Measurements from ENCODE around the gene MBD6. TPM values are rescaled to one million over a fixed set of nuclear protein-coding genes. Genes with fewer than 3 reads are reported as not detected.

Gene MBD6
- polyA plus RNA-seq, 3 donors = 2.4 to 47.7 (median 2.6) TPM

GRCh38 chr12:57481671-57482070 is 41.0 kb upstream of the MBD6 start:
- H3K27me3 ChIP-seq (ENCODE audit: control insufficient read depth in 2 of 2, insufficient read depth in 2 of 2, low read length in 2 of 2) = no peaks in the 10 kb centered on the region
- no peaks in the 10 kb centered on the region for H3K36me3 ChIP-seq (replicated peaks in 1 of 2; ENCODE audit: control insufficient read depth in 1 of 2, insufficient read depth in 2 of 2, low read length in 2 of 2)
- no peak for TF ChIP-seq CTCF (IDR thresholded peaks at IDR 0.05)
- no peak overlapping the region for H3K4me3 Mint-ChIP-seq
- H3K4me1 ChIP-seq (ENCODE audit: control insufficient read depth in 1 of 2, insufficient read depth in 2 of 2, low read length in 2 of 2) = peaks cover 29 to 41% of the 10 kb centered on the region in 2 donors
- WGBS (ENCODE audit: insufficient coverage) = no CpG with 5 or more reads among the region's 1 CpG
- DNase-seq = no peak
- peak overlapping the region in 2 of 7 donors; percentile 4 to 48 for H3K27ac Mint-ChIP-seq
- peaks cover 9 to 19% of the 10 kb centered on the region in 2 donors for H3K36me3 Mint-ChIP-seq
- H3K9ac ChIP-seq (ENCODE audit: insufficient read depth, low read length, poor library complexity, severe bottlenecking) = no peak overlapping the region
- H3K27ac ChIP-seq (ENCODE audit: low read depth in 1 of 2, low read length in 2 of 2) = no peak overlapping the region
- intact Hi-C loops (cut with micrococcal nuclease) = no loop called here
- H3K79me2 ChIP-seq (ENCODE audit: insufficient read depth, low read length) = peaks cover 38% of the 10 kb centered on the region
- H3K4me1 Mint-ChIP-seq = peaks cover 42% of the 10 kb centered on the region
- H2AFZ ChIP-seq (ENCODE audit: insufficient read depth, low read depth, low read length, poor library complexity, severe bottlenecking) = no peak overlapping the region
- H4K20me1 ChIP-seq (ENCODE audit: insufficient read depth, low read length) = no peaks in the 10 kb centered on the region
- H3K4me3 ChIP-seq (replicated peaks in 1 of 3; ENCODE audit: low read depth in 2 of 3, low read length in 3 of 3) = no peak overlapping the region
- H3K9me3 ChIP-seq (replicated peaks in 1 of 2; ENCODE audit: control insufficient read depth in 1 of 2, insufficient read depth in 1 of 2, low read length in 2 of 2) = no peaks in the 10 kb centered on the region
- no peaks in the 10 kb centered on the region for H3K9me3 Mint-ChIP-seq
- peaks cover 0 to 2% (median 0%) of the 10 kb centered on the region in 3 donors for H3K27me3 Mint-ChIP-seq (ENCODE audit: low read depth in 3 of 3)
- no peak overlapping the region for H3K4me2 ChIP-seq (replicated peaks; ENCODE audit: extremely low read depth, low read length, poor library complexity, severe bottlenecking)

GRCh38 chr12:57483466-57483865 is 39.2 kb upstream of the MBD6 start:
- no peak for DNase-seq
- TF ChIP-seq CTCF (IDR thresholded peaks at IDR 0.05) = no peak
- Histone ChIP-seq H3K27ac (ENCODE audit: low read depth in 1 of 2, low read length in 2 of 2) (no peak overlapping the region), H3K9me3 (replicated peaks in 1 of 2; ENCODE audit: control insufficient read depth in 1 of 2, insufficient read depth in 1 of 2, low read length in 2 of 2) (no peaks in the 10 kb centered on the region), H3K4me1 (ENCODE audit: control insufficient read depth in 1 of 2, insufficient read depth in 2 of 2, low read length in 2 of 2) (peaks cover 31 to 34% of the 10 kb centered on the region in 2 donors), H3K4me2 (replicated peaks; ENCODE audit: extremely low read depth, low read length, poor library complexity, severe bottlenecking) (no peak overlapping the region), H2AFZ (ENCODE audit: insufficient read depth, low read depth, low read length, poor library complexity, severe bottlenecking) (no peak overlapping the region), H3K36me3 (replicated peaks in 1 of 2; ENCODE audit: control insufficient read depth in 1 of 2, insufficient read depth in 2 of 2, low read length in 2 of 2) (no peaks in the 10 kb centered on the region), H3K79me2 (ENCODE audit: insufficient read depth, low read length) (peaks cover 22% of the 10 kb centered on the region), H3K4me3 (replicated peaks in 1 of 3; ENCODE audit: low read depth in 2 of 3, low read length in 3 of 3) (no peak overlapping the region), H3K9ac (ENCODE audit: insufficient read depth, low read length, poor library complexity, severe bottlenecking) (no peak overlapping the region), H3K27me3 (ENCODE audit: control insufficient read depth in 2 of 2, insufficient read depth in 2 of 2, low read length in 2 of 2) (no peaks in the 10 kb centered on the region), H4K20me1 (ENCODE audit: insufficient read depth, low read length) (no peaks in the 10 kb centered on the region)
- Mint-ChIP-seq H3K9me3 (no peaks in the 10 kb centered on the region), H3K4me1 (peaks cover 43% of the 10 kb centered on the region), H3K4me3 (no peak overlapping the region), H3K27ac (no peak overlapping the region), H3K36me3 (peaks cover 9 to 17% of the 10 kb centered on the region in 2 donors), H3K27me3 (ENCODE audit: low read depth in 3 of 3) (peaks cover 0 to 2% (median 0%) of the 10 kb centered on the region in 3 donors)
- intact Hi-C loops (cut with micrococcal nuclease) = no loop called here
- 98% methylated on average over 5 of the region's 5 CpGs for WGBS (ENCODE audit: insufficient coverage)

Measured in CD14-positive monocyte (primary cell).